Myocyte (in vitro differentiated cells): ENCODE results near the gene ERVH48-1. TPM values are rescaled to one million over a fixed set of nuclear protein-coding genes. Genes with fewer than 3 reads are reported as not detected.
"Not testable (repeated sequence)": the region's sequence is repeated elsewhere in the genome, so short reads cannot be mapped to it uniquely, and the experiment has no call there.

Experiments used
- DNase-seq: peaks from one replicate; pipeline ENCODE4 v3.0.0-alpha.2; 2012; ENCODE audit warnings: low read depth
- total RNA-seq: library from RNA; depleted of rRNA; stranded (reverse); fragments of >200 nt; gene quantifications from 2 replicates; pipeline ENCODE4 v1.2.3, GENCODE V29; 2014

The ERVH48-1 gene
- total RNA-seq, 1 donor from 2014 or later: not detected

DNA sequence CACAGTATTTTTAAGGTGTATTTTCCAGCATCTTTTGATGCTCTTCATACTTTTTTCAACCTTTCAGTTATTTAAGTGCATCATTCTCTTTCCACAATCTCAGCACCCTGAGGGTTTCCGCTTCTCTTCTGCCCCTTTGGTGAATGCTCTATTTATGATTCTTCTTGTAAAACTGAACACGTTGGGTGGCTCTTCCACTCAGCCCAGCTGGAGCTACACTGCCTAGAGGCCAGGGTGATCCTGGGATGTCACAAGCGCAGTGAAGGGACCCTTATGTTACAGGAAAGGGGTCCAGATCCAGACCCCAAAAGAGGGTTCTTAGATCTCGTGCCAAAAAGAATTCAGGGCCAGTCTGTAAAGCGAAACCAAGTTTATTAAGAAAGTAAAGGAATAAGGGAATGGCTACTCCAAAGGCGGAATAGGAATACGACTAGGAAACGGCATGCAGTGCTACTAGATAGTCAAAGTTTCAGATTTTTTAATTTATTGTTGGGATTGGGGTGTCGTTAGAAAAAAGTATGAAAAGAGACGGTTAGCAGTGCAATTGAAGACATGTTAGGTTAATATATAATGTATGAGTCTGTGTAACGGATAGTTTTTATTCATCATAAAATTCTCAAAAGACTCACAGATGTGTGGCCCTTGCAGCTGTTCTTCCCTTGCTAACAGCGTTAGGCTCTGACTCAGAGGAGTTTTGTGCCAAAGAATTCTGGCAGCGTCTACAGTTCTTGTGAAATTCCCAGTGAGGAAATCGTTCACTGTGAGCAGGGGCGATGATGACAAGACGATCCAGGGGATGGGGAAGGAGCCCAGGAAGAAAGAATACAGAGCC, 14.4 kb upstream of the ERVH48-1 start:
- peak; percentile 96 for DNase-seq

DNA sequence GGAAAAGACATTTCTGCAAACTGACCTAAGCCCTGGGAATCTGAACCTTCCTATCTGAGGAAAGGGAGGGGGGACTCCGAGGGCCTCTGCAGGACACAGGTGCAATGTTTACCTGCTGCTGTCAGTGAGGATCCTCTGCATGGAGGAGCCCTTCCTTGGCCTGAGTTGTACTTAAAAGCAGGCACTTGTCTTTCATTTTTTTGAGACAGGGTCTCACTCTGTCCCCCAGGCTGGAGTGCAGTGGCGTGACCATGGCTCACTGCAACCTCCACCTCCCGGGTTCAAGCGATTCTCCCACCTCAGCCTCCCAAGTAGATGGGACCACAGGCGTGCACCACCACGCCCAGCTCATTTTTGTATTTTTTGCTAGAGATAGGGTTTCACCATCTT, 13.2 kb upstream of the ERVH48-1 start:
- not testable (repeated sequence) for DNase-seq

DNA sequence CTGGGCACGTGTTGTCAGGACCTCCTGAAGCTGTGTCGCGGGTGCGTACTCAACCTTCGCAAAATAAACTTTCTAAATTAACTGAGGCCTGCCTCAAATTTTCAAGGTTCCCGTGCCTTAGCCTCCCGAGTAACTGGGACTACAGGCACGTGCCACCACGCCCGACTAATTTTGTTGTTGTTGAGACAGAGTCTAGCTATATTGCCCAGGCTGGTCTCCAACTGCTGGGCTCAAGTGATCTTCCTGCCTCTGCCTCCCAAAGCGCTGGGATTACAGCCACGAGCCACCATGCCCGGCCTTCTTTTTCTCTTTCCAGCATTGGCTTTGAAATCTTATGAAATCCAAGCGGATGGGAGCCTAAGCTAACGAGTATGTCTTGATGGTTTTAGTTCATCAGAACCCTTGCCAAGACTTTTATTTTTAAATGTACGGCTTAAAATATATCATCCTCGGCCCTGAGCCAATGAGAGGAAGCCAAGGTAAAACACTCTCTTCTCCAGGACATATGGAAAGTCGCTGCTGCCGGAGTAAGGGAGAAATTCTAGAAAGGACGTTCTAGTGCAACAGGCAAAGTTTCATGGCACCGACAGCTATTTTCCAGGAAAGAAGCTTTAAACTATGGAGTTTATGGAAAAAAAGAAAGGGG, 12.7 kb upstream of the ERVH48-1 start:
- no peak for DNase-seq

DNA sequence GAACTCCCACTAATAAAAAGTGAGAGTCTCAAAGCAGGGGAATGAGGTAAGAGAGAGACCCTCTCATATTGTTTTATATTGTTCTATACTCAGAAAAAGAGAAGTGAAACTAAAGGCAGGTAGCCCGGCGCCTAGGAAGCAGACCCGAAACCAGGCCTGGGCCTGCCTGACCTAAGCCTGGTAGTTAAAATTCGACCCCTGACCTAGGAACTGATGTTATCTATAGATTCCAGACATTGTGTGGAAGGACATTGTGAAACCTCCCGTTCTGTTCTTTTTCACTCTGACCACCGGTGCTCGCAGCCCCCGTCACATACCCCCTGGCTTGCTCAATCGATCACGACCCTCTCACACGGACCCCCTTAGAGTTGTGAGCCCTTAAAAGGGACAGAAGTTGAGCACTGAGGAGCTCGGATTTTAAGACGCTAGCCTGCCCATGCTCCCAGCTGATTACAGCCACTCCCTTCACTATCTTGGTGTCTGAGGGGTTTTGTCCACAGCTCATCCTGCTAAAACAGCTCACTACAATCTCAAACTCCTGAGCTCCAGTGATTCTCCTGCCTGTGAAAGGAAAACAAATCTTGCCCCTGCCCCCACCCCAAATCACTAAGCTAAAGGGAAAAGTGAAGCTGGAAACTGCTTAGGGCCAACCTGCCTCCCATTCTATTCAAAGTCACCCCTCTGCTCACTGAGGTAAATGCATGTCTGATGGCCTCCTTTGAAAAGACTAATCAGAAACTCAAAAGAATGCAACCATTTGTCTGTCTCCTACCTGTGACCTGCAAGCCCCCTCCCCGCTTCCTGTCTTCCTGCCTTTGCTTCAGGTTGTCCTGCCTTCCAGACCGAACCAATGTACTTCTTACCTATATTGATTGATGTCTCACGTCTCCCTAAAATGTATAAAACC, 11.9 kb upstream of the ERVH48-1 start:
- not testable (repeated sequence) for DNase-seq

DNA sequence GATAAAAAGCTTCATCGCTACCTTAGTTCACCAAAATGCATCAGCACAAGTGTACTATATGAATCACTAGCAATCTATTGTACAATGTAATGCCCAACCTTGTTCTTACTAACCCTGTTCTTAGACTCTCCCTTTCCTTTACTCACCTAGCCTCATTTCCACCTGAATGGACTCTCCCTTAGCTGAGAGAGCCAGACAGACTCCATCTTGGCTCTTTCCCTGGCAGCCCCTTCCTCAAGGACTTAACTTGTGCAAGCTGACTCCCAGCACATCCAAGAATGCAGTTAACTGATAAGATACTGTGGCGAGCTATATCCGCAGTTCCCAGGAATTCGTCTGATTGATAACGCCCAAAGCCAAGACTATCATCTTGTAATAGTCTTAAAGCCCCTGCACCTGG, 10.9 kb upstream of the ERVH48-1 start:
- DNase-seq: not testable (repeated sequence)

DNA sequence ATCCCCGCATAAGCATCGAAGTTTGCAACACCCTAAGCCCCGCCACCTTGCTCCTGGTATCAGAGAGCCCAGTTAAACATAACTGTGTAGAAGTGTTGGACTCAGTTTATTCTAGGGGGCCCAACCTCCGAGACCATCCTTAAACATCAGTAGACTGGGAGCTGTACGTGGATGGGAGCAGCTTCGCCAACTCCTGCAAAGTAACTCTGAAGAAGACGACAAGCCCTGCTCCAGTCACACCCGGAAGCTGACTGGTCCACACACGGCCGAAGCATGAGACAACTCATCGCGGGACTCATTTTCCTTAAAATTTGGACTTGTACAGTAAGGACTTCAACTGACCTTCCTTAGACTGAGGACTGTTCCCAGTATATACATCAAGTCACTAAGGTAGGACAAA, 8.5 kb upstream of the ERVH48-1 start:
- DNase-seq: not testable (repeated sequence)

DNA sequence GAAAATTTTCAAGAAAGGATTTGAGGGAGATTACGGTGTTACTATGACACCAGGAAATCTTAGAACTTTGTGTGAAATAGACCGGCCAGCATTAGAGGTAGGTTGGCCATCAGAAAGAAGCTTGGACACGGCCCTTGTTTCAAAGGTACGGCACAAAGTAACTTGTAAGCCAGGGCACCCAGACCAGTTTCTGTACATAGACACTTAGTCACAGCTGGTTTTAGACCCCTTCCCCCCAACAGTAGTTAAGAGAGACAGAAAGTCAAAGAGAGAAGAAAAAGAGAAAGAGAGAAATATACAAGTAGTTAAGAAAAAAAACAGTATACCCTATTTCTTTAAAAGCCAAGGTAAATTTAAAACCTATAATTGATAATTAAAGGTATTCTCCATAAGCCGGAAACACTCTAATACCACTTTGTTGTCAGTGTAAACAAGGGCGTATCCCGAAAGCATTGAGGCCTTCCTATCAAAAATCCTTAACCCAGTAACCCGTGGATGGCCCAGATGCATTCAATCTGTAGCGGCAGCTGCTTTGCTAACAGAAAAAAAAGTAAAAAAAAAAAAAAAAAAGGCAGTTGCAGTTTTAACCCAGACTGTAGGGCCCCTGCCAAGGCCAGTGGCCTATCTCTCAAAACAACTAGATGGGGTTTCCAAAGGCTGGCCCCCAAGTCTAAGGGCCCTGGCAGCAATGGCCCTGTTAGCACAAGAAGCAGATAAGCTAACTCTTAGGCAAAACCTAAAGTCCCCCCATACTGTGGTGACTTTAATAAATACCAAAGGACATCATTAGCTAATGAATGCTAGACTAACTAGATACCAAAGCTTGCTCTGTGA, 7.9 kb upstream of the ERVH48-1 start:
- peak; percentile 5 for DNase-seq

DNA sequence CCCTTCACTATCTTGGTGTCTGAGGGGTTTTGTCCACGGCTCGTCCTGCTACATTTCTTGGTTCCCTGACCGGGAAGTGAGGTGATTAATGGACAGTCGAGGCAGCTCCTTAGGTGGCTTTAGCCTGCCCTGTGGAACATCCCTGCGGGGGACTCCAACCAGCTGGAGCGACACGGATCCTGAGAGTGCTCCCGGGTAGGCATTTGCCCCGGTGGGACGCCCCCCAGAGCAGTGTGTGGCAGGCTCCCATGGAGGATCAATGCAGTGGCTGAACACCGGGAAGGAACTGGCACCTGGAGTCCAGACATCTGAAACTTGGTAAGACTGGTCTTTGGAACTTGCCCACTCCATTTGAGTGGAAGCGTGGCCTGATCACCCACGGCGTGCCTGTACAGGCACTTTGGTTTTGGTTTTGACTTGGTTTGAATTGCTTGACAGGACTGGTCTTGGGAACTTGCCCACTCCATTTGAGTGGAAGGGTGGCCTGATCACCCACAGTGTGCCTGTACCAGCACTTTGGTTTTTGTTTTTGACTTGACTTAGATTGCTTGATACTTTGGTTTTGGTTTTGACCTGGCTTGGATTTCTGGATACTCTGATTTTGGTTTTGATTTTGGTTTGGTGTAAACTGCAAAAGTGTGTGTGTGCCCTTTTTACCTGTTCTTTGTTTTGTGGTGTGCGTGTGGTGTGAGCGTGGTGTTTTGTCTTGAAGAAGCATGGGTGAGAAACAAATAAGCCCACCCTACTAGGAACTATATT, 7.1 kb upstream of the ERVH48-1 start:
- DNase-seq: not testable (repeated sequence)

DNA sequence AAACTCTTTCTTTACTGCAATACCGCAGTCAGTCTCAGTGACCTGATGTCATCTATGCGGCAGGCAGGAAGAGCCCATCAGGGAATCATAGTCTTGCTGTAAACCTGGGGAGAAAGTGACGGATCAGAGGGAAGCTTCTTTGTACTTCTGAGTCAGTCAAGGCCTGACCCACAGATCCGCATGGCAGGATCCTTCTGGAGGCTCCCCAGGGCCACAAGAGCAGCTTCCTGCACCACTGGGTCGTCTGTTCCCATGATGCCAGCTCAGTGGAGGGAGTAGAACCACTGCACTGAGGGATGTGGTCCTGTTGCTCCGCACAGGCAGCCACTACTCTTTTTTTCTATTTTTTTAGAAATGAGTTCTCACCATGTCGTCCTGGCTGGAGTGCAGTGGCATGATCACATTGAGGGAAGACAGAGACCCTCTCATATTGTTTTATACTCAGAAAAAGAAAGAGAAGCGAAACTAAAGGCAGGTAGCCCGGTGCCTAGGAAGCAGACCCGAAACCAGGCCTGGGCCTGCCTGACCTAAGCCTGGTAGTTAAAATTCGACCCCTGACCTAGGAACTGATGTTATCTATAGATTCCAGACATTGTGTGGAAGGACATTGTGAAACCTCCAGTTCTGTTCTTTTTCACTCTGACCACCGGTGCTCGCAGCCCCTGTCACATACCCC, 6.3 kb upstream of the ERVH48-1 start:
- no peak for DNase-seq

DNA sequence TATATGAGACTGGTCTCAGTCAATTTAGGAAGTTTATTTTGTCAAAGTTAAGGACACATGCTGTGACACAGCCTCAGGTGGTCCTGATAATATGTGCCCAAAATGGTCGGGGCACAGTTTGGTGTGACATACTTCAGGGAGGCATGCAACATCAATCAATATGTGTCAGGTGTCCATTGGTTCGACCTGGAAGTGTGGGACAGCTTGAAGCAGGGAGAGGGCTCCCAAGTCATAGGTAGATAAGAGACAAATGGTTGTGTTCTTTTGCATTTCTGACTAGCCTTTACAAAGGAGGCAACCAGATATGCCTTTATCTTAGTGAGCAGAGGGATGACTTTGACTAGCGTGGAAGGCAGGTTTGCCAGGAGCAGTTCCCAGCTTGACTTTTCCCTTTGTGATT, 4.5 kb upstream of the ERVH48-1 start:
- DNase-seq: no peak

DNA sequence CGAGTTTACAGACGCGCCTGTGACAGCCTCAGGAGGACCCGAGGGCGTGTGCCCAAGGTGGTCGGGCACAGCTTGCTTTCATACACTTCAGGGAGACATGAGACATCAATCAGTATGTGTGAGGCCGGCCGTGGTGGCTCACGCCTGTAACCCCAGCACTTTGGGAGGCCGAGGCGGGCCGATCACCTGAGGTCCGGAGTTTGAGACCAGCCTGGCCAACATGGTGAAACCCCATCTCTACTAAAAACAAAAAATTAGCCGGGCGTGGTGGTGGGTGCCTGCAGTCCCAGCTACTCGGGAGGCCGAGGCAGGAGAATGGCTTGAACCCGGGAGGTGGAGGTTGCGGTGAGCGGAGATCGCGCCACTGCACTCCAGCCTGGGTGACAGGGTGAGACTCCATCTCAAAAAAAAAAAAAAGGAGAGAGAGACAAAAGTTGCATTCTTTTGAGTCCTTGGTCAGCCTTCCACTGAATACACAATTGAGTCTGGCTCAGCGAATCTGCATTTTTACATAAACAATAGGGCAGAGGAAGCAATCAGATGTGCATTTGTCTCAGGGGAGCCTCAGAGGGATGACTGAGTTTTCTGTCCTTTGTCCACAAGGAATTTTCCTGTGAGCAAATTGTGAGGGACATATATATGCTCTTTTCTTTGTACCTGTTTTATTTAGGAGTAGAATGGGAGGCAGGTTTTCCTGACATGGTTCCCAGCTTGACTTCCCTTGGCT, 2.2 kb upstream of the ERVH48-1 start:
- DNase-seq: not testable (repeated sequence)

DNA sequence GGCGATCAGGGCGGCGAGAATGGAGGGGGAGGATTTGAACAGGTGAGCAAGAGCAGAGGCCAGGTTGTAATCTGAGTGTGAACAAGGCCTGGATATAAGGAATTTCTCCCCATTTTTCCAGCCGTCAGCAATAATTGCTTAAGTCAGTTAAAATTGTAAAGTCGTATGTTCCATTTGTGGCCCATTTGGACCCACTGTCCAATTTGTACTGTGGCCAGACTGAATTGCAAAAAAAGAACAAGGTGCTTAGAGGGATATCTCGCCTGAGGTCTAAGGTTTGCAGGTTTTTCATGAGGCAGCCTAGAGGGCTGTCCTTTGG, 1.0 kb downstream of the ERVH48-1 start:
- no peak for DNase-seq

DNA sequence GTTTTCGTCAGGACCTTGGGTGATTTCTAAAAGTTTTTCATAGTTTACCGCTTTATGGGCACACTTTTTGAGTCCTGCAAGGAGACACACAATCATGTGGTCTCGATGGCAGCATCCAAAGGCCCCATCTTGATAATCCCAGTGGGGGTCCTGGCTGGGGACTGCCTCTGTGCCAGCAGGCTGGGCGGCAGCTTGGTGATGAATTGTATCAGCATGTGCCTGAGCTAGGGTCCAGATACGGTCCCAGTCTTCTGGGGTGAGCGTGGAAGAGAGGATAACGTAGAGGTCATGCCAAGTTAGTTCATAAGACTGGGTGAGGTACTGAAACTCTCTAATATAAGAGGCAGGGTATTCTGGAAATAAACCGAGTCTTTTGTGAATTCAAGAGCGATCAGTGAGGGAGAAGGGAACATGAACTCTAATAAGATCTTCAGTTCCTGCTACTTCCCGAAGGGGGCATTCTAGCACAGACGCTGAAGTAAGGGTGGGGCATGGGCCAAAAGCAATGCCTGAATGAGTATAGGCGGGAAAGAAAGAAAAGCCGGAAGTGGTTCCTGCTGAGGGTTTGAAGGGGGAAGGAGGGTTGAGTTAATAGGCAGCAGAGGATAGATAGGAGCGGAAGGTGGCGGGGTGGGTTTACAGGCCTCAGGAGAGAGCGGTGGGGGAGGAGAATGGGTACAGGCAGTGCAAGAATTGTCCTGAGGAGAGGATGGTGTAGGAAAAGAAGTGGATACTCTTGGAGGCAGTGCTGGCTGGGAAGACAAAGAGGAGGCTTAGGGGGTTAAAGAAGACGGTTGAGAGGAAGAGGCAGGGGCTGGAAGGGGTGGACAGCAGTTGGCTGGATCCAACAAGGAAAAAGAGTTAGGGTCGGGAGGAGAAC, 1.6 kb downstream of the ERVH48-1 start:
- peak; percentile 84 for DNase-seq

DNA sequence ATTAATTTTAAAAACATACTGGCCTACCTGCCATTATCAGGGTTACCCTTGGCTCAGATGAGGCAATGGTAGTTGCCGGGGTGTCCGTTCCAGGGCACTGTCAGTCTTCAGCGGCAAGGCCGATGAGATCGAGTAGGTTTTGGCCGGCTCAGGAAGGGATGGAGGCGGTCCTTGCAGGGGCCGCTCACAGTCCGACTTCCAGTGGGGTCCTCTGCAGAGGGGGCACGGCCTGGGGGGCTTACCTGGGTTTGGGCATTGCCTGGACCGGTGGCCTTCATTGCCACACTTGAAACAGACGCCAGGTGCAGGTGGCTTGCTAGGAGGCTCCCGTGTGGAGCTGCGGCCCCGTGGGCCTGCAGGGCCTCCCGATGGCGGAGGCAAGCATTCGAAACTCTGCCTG, 2.5 kb downstream of the ERVH48-1 start:
- no peak for DNase-seq

DNA sequence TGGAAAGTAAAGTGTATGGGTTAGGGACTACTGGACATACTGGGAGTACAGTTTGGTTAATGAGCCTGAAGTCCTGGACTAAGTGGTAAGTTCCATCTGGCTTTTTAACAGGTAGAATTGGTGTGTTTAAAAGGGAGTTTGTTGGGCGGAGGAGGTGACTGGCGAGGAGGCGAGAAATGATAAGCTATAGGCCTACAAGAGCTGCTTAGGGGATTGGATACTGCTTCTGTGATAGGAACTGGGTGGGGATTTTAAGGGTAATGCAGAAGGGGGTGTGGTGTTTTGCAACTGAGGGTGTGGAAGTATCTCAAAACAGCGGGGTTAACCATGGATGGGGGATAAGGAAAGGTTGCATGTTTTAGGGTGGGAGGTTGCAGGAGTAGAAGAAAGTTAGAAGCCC, 3.5 kb downstream of the ERVH48-1 start:
- no peak for DNase-seq

DNA sequence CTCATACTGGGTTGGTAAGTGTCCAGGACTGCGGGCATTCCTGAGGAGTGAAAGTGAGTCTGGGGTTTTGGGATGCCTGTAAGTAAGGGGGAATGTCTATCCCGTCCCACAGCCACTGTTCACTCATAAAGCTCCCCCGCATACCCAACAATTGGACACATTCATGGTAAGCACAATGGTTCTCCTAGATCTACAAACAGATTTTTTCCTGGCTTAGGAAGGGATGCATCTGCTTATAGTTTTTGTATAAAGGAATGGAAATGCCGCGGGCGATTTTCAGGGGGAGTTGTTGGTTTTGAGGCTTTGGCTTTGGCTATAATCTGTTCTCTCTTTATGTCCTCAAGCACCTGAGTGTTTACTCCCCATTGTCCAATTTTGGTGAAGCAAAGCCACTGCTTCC, 7.1 kb downstream of the ERVH48-1 start:
- no peak for DNase-seq

DNA sequence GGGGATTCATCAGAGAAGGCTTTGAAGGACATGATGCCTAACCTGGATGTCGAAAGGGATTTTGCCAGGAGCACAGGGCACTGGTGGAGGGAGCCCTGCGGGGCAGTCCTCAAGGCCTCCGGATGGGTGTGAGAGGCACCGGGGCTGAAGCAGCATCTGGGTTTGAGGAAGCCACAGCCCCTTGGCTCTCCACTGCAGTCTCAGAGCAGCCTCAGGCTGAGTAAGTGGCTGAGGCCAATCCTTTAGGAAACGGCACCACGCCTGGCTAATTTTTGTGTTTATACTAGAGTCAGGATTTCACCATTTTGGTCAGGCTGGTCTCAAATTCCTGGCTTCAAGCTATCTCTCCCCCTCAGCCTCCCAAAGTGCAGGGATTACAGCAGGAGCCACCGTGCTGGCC, 12.0 kb downstream of the ERVH48-1 start:
- no peak for DNase-seq

DNA sequence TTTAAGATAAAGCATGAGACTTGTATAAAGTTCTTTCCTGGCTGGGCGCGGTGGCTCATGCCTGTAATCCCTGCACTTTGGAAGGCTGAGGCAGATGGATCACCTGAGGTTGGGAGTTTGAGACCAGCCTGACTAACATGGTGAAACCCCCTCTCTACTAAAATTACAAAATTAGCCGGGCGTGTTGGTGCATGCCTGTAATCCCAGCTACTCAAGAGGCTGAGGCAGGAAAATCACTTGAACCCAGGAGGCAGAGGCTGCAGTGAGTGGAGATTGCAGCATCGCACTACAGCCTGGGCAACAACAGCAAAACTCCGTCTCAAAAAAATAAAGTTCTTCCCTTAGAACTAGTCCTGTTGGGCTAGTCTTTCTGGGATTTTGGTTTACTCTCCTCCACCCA, 13.5 kb downstream of the ERVH48-1 start:
- not testable (repeated sequence) for DNase-seq
